H9 (cell line): ENCODE measurements around the gene ACADSB. TPM values are rescaled to one million over a fixed set of nuclear protein-coding genes. Genes with fewer than 3 reads are reported as not detected.

Experiments
- DNase-seq: peaks from one replicate; pipeline ENCODE4 v3.0.0-alpha.2; 2017
- H2AFZ ChIP-seq: one replicate; pipeline ENCODE4 v1.6.1; 2013; ENCODE audit warnings: mild to moderate bottlenecking, low read length, control low read depth, moderate library complexity
- H2AK5ac ChIP-seq: 2 replicates; pipeline ENCODE4 v1.6.1; 2013; ENCODE audit warnings: low read length, control low read depth, mixed read lengths; ENCODE audit not compliant: insufficient read length
- H2BK120ac ChIP-seq: one replicate; pipeline ENCODE4 v1.6.1; 2013; ENCODE audit warnings: low read depth, mild to moderate bottlenecking, low read length, control low read depth, inconsistent platforms; ENCODE audit not compliant: poor library complexity, severe bottlenecking
- H2BK12ac ChIP-seq: 2 replicates; pipeline ENCODE4 v1.6.1; 2013; ENCODE audit warnings: low read length, control low read depth, mixed read lengths, low read depth; ENCODE audit not compliant: insufficient read length
- H2BK15ac ChIP-seq: 2 replicates; pipeline ENCODE4 v1.6.1; 2013; ENCODE audit warnings: low read depth, low read length, control low read depth
- H2BK20ac ChIP-seq: one replicate; pipeline ENCODE4 v1.6.1; 2013; ENCODE audit warnings: low read depth, mild to moderate bottlenecking, low read length, control low read depth, inconsistent platforms; ENCODE audit not compliant: poor library complexity, severe bottlenecking
- H2BK5ac ChIP-seq: 2 replicates; pipeline ENCODE4 v1.6.1; 2013; ENCODE audit warnings: low read length, control low read depth, mixed read lengths; ENCODE audit not compliant: insufficient read length
- H3K14ac ChIP-seq: 2 replicates; pipeline ENCODE4 v1.6.1; 2013; ENCODE audit warnings: low read length, control low read depth; ENCODE audit not compliant: insufficient read depth
- H3K18ac ChIP-seq: 2 replicates; pipeline ENCODE4 v1.6.1; 2013; ENCODE audit warnings: low read depth, mild to moderate bottlenecking, mixed read lengths, low read length, control low read depth; ENCODE audit not compliant: insufficient read length
- H3K23ac ChIP-seq: 2 replicates; pipeline ENCODE4 v1.6.1; 2013; ENCODE audit warnings: low read length, control low read depth, mixed read lengths, low read depth; ENCODE audit not compliant: insufficient read length
- H3K23me2 ChIP-seq: 2 replicates; pipeline ENCODE4 v1.6.1; 2013; ENCODE audit warnings: low read depth, mild to moderate bottlenecking, mixed read lengths, low read length, control low read depth; ENCODE audit not compliant: insufficient read length, poor library complexity, severe bottlenecking
- H3K27ac ChIP-seq: 2 replicates; pipeline ENCODE4 v1.5.1; 2013; ENCODE audit warnings: low read length, control low read depth, mixed read lengths, low read depth; ENCODE audit not compliant: insufficient read length
- H3K27me3 ChIP-seq: 2 replicates; pipeline ENCODE4 v1.6.1; 2013; ENCODE audit warnings: low read length, control low read depth, inconsistent platforms; ENCODE audit not compliant: insufficient read depth
- H3K4ac ChIP-seq: 2 replicates; pipeline ENCODE4 v1.6.1; 2013; ENCODE audit warnings: low read depth, mild to moderate bottlenecking, control low read depth, inconsistent platforms, low read length, moderate library complexity
- H3K4me1 ChIP-seq: 2 replicates; pipeline ENCODE4 v1.6.1; 2013; ENCODE audit warnings: low read length, control low read depth, inconsistent platforms; ENCODE audit not compliant: insufficient read depth
- H3K4me2 ChIP-seq: 2 replicates; pipeline ENCODE4 v1.6.1; 2013; ENCODE audit warnings: low read length, control low read depth, mixed read lengths; ENCODE audit not compliant: insufficient read length, insufficient read depth
- H3K56ac ChIP-seq: 2 replicates; pipeline ENCODE4 v1.6.1; 2013; ENCODE audit warnings: low read depth, mild to moderate bottlenecking, mixed read lengths, low read length, control low read depth; ENCODE audit not compliant: insufficient read length
- H3K79me1 ChIP-seq: 2 replicates; pipeline ENCODE4 v1.6.1; 2013; ENCODE audit warnings: low read depth, mild to moderate bottlenecking, moderate library complexity, low read length, control low read depth, inconsistent platforms; ENCODE audit not compliant: insufficient read depth, poor library complexity, severe bottlenecking
- H3K79me2 ChIP-seq: 2 replicates; pipeline ENCODE4 v1.6.1; 2013; ENCODE audit warnings: low read length, control low read depth, inconsistent platforms; ENCODE audit not compliant: insufficient read depth
- H3K9ac ChIP-seq: 2 replicates; pipeline ENCODE4 v1.6.1; 2013; ENCODE audit warnings: low read length, control low read depth, mixed read lengths; ENCODE audit not compliant: insufficient read length; ENCODE audit errors: extremely low read depth
- H3K9me3 ChIP-seq: one replicate; pipeline ENCODE4 v1.6.1; 2013; ENCODE audit warnings: low read depth, low read length, inconsistent platforms; ENCODE audit not compliant: control insufficient read depth
- H3T11ph ChIP-seq: one replicate; pipeline ENCODE4 v1.6.1; 2013; ENCODE audit warnings: mild to moderate bottlenecking, low read length, control low read depth, inconsistent platforms
- H4K20me1 ChIP-seq: one replicate; pipeline ENCODE4 v1.6.1; 2013; ENCODE audit not compliant: control insufficient read depth, insufficient read length, insufficient read depth
- H4K5ac ChIP-seq: 2 replicates; pipeline ENCODE4 v1.6.1; 2013; ENCODE audit warnings: low read depth, mild to moderate bottlenecking, mixed read lengths, low read length, control low read depth; ENCODE audit not compliant: insufficient read length
- H4K8ac ChIP-seq: replicated peaks from 2 replicates; pipeline ENCODE4 v1.6.1; 2013; ENCODE audit warnings: low read length, control low read depth, mixed read lengths, low read depth; ENCODE audit not compliant: insufficient read length
- H4K91ac ChIP-seq: 2 replicates; pipeline ENCODE4 v1.6.1; 2013; ENCODE audit warnings: low read depth, mild to moderate bottlenecking, moderate library complexity, mixed read lengths, low read length, control low read depth; ENCODE audit not compliant: insufficient read length
- H3K27ac Mint-ChIP-seq, 3 experiments: 2 replicates in 2 of 3; 3 replicates in 1 of 3; pipeline ENCODE4 v1.8.0; 2020 to 2021; ENCODE audit warnings: mixed read lengths in 3 of 3, mild to moderate bottlenecking in 1 of 3, moderate library complexity in 1 of 3
- H3K27me3 Mint-ChIP-seq: 2 replicates; pipeline ENCODE4 v1.8.0; 2021; ENCODE audit warnings: low read depth, mild to moderate bottlenecking, moderate library complexity, mixed read lengths
- H3K36me3 Mint-ChIP-seq, 3 experiments: 2 replicates in 2 of 3; 3 replicates in 1 of 3; pipeline ENCODE4 v1.8.0; 2020 to 2021; ENCODE audit warnings: low read depth in 3 of 3, mixed read lengths in 3 of 3; ENCODE audit not compliant: insufficient read depth in 1 of 3
- H3K4me1 Mint-ChIP-seq, 2 experiments: 2 replicates each; pipeline ENCODE4 v1.8.0; 2020; ENCODE audit warnings: mixed read lengths in 2 of 2
- H3K4me3 Mint-ChIP-seq, 2 experiments: 2 replicates in 1 of 2; 3 replicates in 1 of 2; pipeline ENCODE4 v1.8.0; 2020 to 2021; ENCODE audit warnings: mild to moderate bottlenecking in 2 of 2, mixed read lengths in 2 of 2, moderate library complexity in 1 of 2
- H3K9me3 Mint-ChIP-seq, 2 experiments: 2 replicates in 1 of 2; 3 replicates in 1 of 2; pipeline ENCODE4 v1.8.0; 2020; ENCODE audit warnings: mild to moderate bottlenecking in 2 of 2, mixed read lengths in 2 of 2, moderate library complexity in 1 of 2
- WGBS: extraction: QIAGEN DNeasy Blood & Tissue Kit; methylation state at CpG from one replicate; pipeline ENCODE4 v1.1.7; 2013; ENCODE audit warnings: missing lambda C conversion rate, low lambda C conversion rate, mixed read lengths; ENCODE audit not compliant: insufficient read length; ENCODE audit errors: extremely low coverage; 5-methylcytosine and 5-hydroxymethylcytosine counted together
- total RNA-seq: library from RNA; stranded (reverse); gene quantifications from 2 replicates; pipeline ENCODE4 v1.2.1, GENCODE V29; 2021
- TF ChIP-seq, protein P1 (sequence below): fragments of 200-600 bp; sonication (generic); conservative IDR thresholded peaks from 3 replicates; pipeline ENCODE4 v1.8.0; 2021; ENCODE audit warnings: antibody characterized with exemption, mild to moderate bottlenecking

The ACADSB gene
- total RNA-seq, 1 experiment from 2014 or later: 35.1 TPM

DNA sequence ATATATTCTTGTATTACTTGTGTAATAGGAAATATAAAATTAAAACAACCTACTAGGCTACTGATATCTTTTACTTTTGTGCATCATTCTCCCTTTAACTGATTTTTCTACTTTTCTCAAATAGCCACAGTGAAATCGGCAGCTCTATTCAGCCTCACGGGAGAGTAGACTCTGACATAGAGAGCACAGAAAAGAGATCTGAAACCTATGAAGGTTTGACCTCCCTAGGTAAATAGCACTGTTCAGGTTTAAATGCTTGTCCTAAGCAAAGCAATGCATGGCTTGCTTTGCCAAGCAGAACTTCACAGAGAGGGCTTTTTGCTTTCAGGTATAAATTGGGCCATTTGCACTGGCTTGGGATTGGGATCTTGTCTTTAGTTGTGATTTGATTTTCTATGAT, 53.1 kb downstream of the ACADSB start:
- Histone ChIP-seq H2BK20ac (no peak overlapping the region), H2BK5ac (no peak overlapping the region), H2AK5ac (no peak overlapping the region), H3K14ac (no peak overlapping the region), H3K23ac (no peak overlapping the region), H2BK15ac (no peak overlapping the region), H3K79me2 (no peaks in the 10 kb centered on the region), H4K91ac (no peak overlapping the region), H3K9me3 (no peaks in the 10 kb centered on the region), H2BK12ac (no peak overlapping the region), H3K27me3 (no peaks in the 10 kb centered on the region), H3K23me2 (no peaks in the 10 kb centered on the region), H3K4me1 (no peaks in the 10 kb centered on the region), H2BK120ac (no peak overlapping the region), H3K9ac (no peak overlapping the region), H2AFZ (no peak overlapping the region), H4K8ac (no peak overlapping the region), H3K56ac (no peak overlapping the region), H3T11ph (no peak overlapping the region), H3K4ac (no peak overlapping the region), H4K5ac (no peak overlapping the region), H3K79me1 (no peaks in the 10 kb centered on the region), H3K18ac (no peak overlapping the region), H3K4me2 (no peak overlapping the region), H4K20me1 (no peaks in the 10 kb centered on the region), H3K27ac (no peak overlapping the region)
- WGBS: no CpG with 5 or more reads among the region's 2 CpGs
- H3K27me3 Mint-ChIP-seq: peaks cover 3% of the 10 kb centered on the region
- peaks cover 0 to 6% of the 10 kb centered on the region in 2 experiments; a peak in 2 of 5 replicates for H3K9me3 Mint-ChIP-seq
- TF ChIP-seq, protein P1, sequence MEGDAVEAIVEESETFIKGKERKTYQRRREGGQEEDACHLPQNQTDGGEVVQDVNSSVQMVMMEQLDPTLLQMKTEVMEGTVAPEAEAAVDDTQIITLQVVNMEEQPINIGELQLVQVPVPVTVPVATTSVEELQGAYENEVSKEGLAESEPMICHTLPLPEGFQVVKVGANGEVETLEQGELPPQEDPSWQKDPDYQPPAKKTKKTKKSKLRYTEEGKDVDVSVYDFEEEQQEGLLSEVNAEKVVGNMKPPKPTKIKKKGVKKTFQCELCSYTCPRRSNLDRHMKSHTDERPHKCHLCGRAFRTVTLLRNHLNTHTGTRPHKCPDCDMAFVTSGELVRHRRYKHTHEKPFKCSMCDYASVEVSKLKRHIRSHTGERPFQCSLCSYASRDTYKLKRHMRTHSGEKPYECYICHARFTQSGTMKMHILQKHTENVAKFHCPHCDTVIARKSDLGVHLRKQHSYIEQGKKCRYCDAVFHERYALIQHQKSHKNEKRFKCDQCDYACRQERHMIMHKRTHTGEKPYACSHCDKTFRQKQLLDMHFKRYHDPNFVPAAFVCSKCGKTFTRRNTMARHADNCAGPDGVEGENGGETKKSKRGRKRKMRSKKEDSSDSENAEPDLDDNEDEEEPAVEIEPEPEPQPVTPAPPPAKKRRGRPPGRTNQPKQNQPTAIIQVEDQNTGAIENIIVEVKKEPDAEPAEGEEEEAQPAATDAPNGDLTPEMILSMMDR: no peak
- DNase-seq: no peak
- H3K4me3 Mint-ChIP-seq: no peak overlapping the region
- no peak overlapping the region for H3K27ac Mint-ChIP-seq
- H3K4me1 Mint-ChIP-seq: no peaks in the 10 kb centered on the region
- H3K36me3 Mint-ChIP-seq: no peaks in the 10 kb centered on the region
